ENCODE results near the gene SRRT.
"Not testable (repeated sequence)": the region's sequence is repeated elsewhere in the genome, so short reads cannot be mapped to it uniquely, and the experiment has no call there.

Gene SRRT

GRCh38 chr7:100929808-100930174 is 54.9 kb downstream of the SRRT start:
- DNase-seq (ENCODE audit: low spot score): no peak

GRCh38 chr7:100933734-100934133 is 58.8 kb downstream of the SRRT start:
- DNase-seq (ENCODE audit: low spot score): no peak

- not testable (repeated sequence) for DNase-seq (ENCODE audit: low spot score)
These were observed 60.5 kb downstream of the SRRT start for GRCh38 chr7:100935381-100935780.

GRCh38 chr7:100936167-100936566 is 61.3 kb downstream of the SRRT start:
- DNase-seq (ENCODE audit: low spot score): not testable (repeated sequence)
